Measurements from ENCODE around the gene HMGCL.

HMGCL gene

DNA sequence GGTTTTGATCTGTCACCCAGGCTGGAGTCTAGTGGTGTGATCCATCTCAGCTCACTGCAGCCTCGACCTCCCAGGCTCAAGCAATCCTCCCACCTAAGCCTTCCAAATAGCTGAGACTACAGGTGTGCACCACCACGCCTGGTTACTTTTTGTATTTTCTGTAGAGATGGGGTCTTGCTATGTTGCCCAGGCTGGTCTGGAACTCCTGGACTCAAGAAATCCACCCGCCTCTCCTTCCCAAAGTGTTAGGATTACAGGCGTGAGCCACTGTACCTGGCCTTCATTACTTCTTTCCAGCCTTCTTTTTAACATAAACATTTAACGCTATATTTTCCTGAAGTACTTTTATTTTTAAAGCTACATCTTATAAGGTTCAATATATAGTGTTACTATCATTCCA is 18.4 kb upstream of the HMGCL start:
- no peaks in the 10 kb centered on the region for H3K9me3 ChIP-seq (ENCODE audit: control insufficient read depth, insufficient read depth, low read depth, low read length)
- H3K36me3 ChIP-seq (ENCODE audit: control insufficient read depth in 2 of 2, insufficient read depth in 1 of 2, low read length in 2 of 2): peaks cover 9 to 37% of the 10 kb centered on the region in 2 experiments; a peak in 2 of 3 replicates
- H3K4me3 ChIP-seq (ENCODE audit: low read depth, low read length): no peak overlapping the region
- ChIA-PET CTCF (interaction anchor here (0.6 to 3.0 kb wide), 5 partner anchors 27 to 73 kb away, joined by 3 to 17 read pairs (median 4); no protein-coding TSS in a partner anchor), POLR2A (interaction anchor here (0.6 to 1.5 kb wide), 2 partner anchors 18 to 65 kb away, joined by 3 to 4 read pairs; partner anchors contain the start of gene HMGCL)
- TF ChIP-seq ZNF121 (tag by site-specific recombination; IDR thresholded peaks at IDR 0.05) (peak; percentile 68), KLF1 (tag by site-specific recombination; IDR thresholded peaks at IDR 0.05) (no peak), ZNF513 (tag by site-specific recombination; IDR thresholded peaks at IDR 0.05) (no peak)
- H3K4me1 ChIP-seq (ENCODE audit: control insufficient read depth, insufficient read depth, low read length): no peaks in the 10 kb centered on the region
- no peak overlapping the region for H3K27ac ChIP-seq (ENCODE audit: extremely low read depth, low read depth, low read length)

- ChIA-PET POLR2A (interaction anchor here (0.7 kb wide), 2 partner anchors 17 to 47 kb away, joined by 5 to 6 read pairs; no protein-coding TSS in a partner anchor), CTCF (interaction anchor here (0.6 to 2.2 kb wide), 7 partner anchors 13 to 207 kb away, joined by 3 to 10 read pairs (median 3); partner anchors contain the start of gene HMGCL)
- H3K4me3 ChIP-seq (ENCODE audit: low read depth, low read length): peak overlapping the region; percentile 21
- no peaks in the 10 kb centered on the region for H3K4me1 ChIP-seq (ENCODE audit: control insufficient read depth, insufficient read depth, low read length)
- no peak overlapping the region for H3K27ac ChIP-seq (ENCODE audit: extremely low read depth, low read depth, low read length)
- no peaks in the 10 kb centered on the region; a peak in 1 of 3 replicates for H3K36me3 ChIP-seq (ENCODE audit: control insufficient read depth in 2 of 2, insufficient read depth in 1 of 2, low read length in 2 of 2)
- no peaks in the 10 kb centered on the region for H3K9me3 ChIP-seq (ENCODE audit: control insufficient read depth, insufficient read depth, low read depth, low read length)
- TF ChIP-seq ZNF394 (tag by site-specific recombination; IDR thresholded peaks at IDR 0.05; ENCODE audit: borderline replicate concordance): no peak
- no peak for TF ChIP-seq ZFP41 (tag by site-specific recombination; IDR thresholded peaks at IDR 0.05; ENCODE audit: borderline replicate concordance)
- no peak for TF ChIP-seq ZNF596 (tag by site-specific recombination; IDR thresholded peaks at IDR 0.05)
- TF ChIP-seq ZNF404 (tag by site-specific recombination; IDR thresholded peaks at IDR 0.05): no peak
- no peak for TF ChIP-seq ZNF350 (tag by site-specific recombination; IDR thresholded peaks at IDR 0.05)
- TF ChIP-seq ZNF791 (tag by site-specific recombination; IDR thresholded peaks at IDR 0.05): no peak
- TF ChIP-seq ZNF560 (tag by site-specific recombination; IDR thresholded peaks at IDR 0.05; ENCODE audit: borderline replicate concordance): no peak
- TF ChIP-seq ZNF184 (tag by site-specific recombination; IDR thresholded peaks at IDR 0.05): no peak
- no peak for TF ChIP-seq ZNF19 (tag by site-specific recombination; IDR thresholded peaks at IDR 0.05; ENCODE audit: low read depth)
- TF ChIP-seq ZNF623 (tag by site-specific recombination; IDR thresholded peaks at IDR 0.05): no peak
- TF ChIP-seq ZNF274 (IDR thresholded peaks at IDR 0.05; ENCODE audit: low read length): no peak
- TF ChIP-seq ZNF274 (tag by site-specific recombination; IDR thresholded peaks at IDR 0.05; ENCODE audit: borderline replicate concordance): no peak
- TF ChIP-seq ZNF302 (tag by site-specific recombination; IDR thresholded peaks at IDR 0.05; ENCODE audit: low read depth): no peak
- TF ChIP-seq ZNF658 (tag by site-specific recombination; IDR thresholded peaks at IDR 0.05): no peak
- TF ChIP-seq, protein P1, sequence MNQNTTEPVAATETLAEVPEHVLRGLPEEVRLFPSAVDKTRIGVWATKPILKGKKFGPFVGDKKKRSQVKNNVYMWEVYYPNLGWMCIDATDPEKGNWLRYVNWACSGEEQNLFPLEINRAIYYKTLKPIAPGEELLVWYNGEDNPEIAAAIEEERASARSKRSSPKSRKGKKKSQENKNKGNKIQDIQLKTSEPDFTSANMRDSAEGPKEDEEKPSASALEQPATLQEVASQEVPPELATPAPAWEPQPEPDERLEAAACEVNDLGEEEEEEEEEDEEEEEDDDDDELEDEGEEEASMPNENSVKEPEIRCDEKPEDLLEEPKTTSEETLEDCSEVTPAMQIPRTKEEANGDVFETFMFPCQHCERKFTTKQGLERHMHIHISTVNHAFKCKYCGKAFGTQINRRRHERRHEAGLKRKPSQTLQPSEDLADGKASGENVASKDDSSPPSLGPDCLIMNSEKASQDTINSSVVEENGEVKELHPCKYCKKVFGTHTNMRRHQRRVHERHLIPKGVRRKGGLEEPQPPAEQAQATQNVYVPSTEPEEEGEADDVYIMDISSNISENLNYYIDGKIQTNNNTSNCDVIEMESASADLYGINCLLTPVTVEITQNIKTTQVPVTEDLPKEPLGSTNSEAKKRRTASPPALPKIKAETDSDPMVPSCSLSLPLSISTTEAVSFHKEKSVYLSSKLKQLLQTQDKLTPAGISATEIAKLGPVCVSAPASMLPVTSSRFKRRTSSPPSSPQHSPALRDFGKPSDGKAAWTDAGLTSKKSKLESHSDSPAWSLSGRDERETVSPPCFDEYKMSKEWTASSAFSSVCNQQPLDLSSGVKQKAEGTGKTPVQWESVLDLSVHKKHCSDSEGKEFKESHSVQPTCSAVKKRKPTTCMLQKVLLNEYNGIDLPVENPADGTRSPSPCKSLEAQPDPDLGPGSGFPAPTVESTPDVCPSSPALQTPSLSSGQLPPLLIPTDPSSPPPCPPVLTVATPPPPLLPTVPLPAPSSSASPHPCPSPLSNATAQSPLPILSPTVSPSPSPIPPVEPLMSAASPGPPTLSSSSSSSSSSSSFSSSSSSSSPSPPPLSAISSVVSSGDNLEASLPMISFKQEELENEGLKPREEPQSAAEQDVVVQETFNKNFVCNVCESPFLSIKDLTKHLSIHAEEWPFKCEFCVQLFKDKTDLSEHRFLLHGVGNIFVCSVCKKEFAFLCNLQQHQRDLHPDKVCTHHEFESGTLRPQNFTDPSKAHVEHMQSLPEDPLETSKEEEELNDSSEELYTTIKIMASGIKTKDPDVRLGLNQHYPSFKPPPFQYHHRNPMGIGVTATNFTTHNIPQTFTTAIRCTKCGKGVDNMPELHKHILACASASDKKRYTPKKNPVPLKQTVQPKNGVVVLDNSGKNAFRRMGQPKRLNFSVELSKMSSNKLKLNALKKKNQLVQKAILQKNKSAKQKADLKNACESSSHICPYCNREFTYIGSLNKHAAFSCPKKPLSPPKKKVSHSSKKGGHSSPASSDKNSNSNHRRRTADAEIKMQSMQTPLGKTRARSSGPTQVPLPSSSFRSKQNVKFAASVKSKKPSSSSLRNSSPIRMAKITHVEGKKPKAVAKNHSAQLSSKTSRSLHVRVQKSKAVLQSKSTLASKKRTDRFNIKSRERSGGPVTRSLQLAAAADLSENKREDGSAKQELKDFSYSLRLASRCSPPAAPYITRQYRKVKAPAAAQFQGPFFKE (tag by site-specific recombination; IDR thresholded peaks at IDR 0.05; ENCODE audit: borderline replicate concordance): no peak
- TF ChIP-seq, protein P2, sequence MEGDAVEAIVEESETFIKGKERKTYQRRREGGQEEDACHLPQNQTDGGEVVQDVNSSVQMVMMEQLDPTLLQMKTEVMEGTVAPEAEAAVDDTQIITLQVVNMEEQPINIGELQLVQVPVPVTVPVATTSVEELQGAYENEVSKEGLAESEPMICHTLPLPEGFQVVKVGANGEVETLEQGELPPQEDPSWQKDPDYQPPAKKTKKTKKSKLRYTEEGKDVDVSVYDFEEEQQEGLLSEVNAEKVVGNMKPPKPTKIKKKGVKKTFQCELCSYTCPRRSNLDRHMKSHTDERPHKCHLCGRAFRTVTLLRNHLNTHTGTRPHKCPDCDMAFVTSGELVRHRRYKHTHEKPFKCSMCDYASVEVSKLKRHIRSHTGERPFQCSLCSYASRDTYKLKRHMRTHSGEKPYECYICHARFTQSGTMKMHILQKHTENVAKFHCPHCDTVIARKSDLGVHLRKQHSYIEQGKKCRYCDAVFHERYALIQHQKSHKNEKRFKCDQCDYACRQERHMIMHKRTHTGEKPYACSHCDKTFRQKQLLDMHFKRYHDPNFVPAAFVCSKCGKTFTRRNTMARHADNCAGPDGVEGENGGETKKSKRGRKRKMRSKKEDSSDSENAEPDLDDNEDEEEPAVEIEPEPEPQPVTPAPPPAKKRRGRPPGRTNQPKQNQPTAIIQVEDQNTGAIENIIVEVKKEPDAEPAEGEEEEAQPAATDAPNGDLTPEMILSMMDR (tag by site-specific recombination; IDR thresholded peaks at IDR 0.05): peak; percentile 23; the same call in 1 of the 2 replicates
- TF ChIP-seq PRDM1 (tag by site-specific recombination; IDR thresholded peaks at IDR 0.05): no peak
- no peak for TF ChIP-seq ZNF776 (tag by site-specific recombination; IDR thresholded peaks at IDR 0.05; ENCODE audit: borderline replicate concordance)
- TF ChIP-seq ZSCAN5A (tag by site-specific recombination; IDR thresholded peaks at IDR 0.05): no peak
- no peak for TF ChIP-seq KLF7 (tag by site-specific recombination; IDR thresholded peaks at IDR 0.05; ENCODE audit: borderline replicate concordance)
- no peak for TF ChIP-seq ZNF529 (tag by site-specific recombination; IDR thresholded peaks at IDR 0.05; ENCODE audit: insufficient replicate concordance)
- TF ChIP-seq ZNF785 (tag by site-specific recombination; IDR thresholded peaks at IDR 0.05): no peak
These were observed 13.2 kb upstream of the HMGCL start for GRCh38 chr1:23838401-23838866.

Measured in HEK293 (cell line).